ENCODE measurements around the gene SH3PXD2A.
"Not testable (repeated sequence)": the region's sequence is repeated elsewhere in the genome, so short reads cannot be mapped to it uniquely, and the experiment has no call there.

Gene SH3PXD2A

DNA sequence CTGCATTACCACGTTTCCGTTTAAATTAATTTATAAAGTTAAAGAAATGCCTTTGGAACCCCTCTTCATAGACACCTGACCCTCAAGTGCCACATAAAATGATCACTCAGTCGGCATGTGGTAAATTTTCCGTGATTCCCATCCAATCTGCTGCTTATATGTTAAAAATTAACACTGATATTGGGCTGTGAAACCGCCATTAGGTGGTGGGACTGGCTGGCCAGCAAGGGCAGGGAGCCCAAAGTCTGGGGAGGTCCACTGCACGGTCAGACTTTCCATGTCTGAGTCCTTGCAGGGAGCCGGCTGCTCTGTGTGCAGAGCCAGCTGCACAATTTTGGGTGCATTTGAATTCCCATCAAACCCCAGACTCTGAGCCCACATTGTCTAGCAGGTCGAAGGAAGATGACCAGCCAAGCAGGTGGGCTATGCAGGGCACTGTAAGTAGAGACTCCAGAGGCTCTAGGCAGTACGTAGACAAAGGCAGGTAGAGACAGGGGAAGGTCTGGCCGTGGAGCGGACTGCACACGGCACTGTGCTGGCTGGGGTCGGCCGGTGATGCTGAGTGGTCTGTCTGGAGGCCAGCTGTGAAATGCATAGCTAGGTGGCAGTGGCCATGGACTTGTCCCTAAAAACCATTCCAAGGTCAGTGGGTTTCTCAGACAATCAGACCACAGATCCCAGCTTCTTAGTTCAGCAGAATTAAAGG lies 122.9 kb downstream of the SH3PXD2A start:
- Histone ChIP-seq H3K9ac (ENCODE audit: low read length) (no peak overlapping the region), H3K27ac (ENCODE audit: low read depth, low read length) (no peak overlapping the region), H3K36me3 (ENCODE audit: control insufficient read depth, insufficient read depth, low read length) (no peaks in the 10 kb centered on the region), H3K4me1 (ENCODE audit: control insufficient read depth, insufficient read depth, low read length) (peaks cover under 1% of the 10 kb centered on the region), H3K4me3 (ENCODE audit: low read length) (no peak overlapping the region), H3K27me3 (ENCODE audit: control insufficient read depth, insufficient read depth, low read length) (no peaks in the 10 kb centered on the region)

DNA sequence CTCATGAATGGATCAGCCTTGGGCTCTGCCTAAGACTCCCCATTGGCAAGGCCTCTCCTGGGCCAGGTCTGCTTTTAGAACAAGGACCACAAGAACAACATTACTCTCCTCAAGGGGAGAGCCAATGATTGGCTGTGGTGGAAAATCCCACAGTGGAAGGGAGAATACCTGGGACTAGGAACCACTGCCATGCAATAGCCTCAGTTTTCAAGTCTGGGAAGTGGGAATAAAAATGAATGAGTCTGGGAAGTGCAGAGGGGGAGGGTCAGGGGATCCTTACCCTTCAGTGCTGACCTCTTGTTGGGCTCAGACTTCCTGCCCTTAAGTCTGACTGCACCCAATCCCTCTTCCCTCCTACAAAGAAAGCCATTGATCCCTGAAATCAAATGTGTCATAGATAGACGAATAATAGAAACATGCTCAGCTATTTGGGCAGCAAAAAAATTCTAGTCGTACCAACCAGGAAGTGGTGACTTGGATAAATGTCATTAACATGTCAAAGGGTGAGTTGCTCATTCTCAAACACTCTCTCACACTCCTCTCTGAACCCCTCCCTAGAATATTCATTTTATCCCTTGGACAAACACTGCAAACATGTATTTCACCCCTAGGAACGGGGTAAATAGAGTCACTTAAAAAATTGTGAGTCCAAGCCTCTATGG lies 123.6 kb downstream of the SH3PXD2A start:
- H3K4me1 ChIP-seq (ENCODE audit: control insufficient read depth, insufficient read depth, low read length) = peaks cover 3% of the 10 kb centered on the region
- H3K4me3 ChIP-seq (ENCODE audit: low read length) = no peak overlapping the region
- no peaks in the 10 kb centered on the region for H3K27me3 ChIP-seq (ENCODE audit: control insufficient read depth, insufficient read depth, low read length)
- H3K27ac ChIP-seq (ENCODE audit: low read depth, low read length) = no peak overlapping the region
- no peak overlapping the region for H3K9ac ChIP-seq (ENCODE audit: low read length)
- no peaks in the 10 kb centered on the region for H3K36me3 ChIP-seq (ENCODE audit: control insufficient read depth, insufficient read depth, low read length)

DNA sequence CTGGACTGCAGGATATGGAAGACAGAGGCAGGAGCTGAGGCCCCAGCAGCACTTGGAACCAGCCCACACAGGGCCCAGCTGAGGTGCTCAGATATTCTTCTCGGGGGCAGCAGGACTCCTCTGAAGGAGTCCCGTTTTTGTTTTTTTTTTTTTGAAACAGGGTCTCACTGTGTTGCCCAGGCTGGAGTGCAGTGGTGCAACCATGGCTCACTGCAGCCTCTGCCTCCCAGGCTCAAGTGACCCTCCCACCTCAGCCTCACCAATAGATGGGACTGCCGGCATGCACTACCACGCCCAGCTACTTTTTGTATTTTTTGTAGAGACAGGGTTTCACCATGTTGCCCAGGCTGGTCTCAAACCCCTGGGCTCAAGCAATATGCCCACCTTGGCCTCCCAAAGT lies 124.3 kb downstream of the SH3PXD2A start:
- H3K36me3 ChIP-seq (ENCODE audit: control insufficient read depth, insufficient read depth, low read length); H3K27ac ChIP-seq (ENCODE audit: low read depth, low read length); H3K4me1 ChIP-seq (ENCODE audit: control insufficient read depth, insufficient read depth, low read length); H3K27me3 ChIP-seq (ENCODE audit: control insufficient read depth, insufficient read depth, low read length); H3K9ac ChIP-seq (ENCODE audit: low read length); H3K4me3 ChIP-seq (ENCODE audit: low read length): not testable (repeated sequence)

DNA sequence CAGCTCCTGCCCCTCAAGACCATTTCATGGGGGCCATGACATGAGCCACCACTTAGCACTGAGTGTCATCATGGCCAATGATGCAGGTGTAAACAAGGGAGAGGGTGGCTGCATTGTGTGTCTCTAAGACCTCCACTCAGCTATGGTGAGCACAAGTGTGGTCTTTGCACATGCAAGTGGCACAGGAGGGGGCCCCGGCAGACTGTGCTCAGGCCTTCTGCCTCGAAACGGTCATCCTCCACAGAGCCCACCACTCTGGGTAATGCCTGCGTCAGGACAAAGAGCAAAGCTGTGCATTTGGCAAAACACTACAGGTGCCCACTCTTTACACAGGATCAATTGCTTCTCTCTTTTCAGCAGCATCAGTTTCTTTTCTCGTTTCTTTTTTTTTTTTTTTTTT lies 125.5 kb downstream of the SH3PXD2A start:
- Histone ChIP-seq H3K9ac (ENCODE audit: low read length) (no peak overlapping the region), H3K4me1 (ENCODE audit: control insufficient read depth, insufficient read depth, low read length) (peaks cover 3% of the 10 kb centered on the region), H3K4me3 (ENCODE audit: low read length) (no peak overlapping the region), H3K27ac (ENCODE audit: low read depth, low read length) (no peak overlapping the region), H3K27me3 (ENCODE audit: control insufficient read depth, insufficient read depth, low read length) (no peaks in the 10 kb centered on the region), H3K36me3 (ENCODE audit: control insufficient read depth, insufficient read depth, low read length) (no peaks in the 10 kb centered on the region)

DNA sequence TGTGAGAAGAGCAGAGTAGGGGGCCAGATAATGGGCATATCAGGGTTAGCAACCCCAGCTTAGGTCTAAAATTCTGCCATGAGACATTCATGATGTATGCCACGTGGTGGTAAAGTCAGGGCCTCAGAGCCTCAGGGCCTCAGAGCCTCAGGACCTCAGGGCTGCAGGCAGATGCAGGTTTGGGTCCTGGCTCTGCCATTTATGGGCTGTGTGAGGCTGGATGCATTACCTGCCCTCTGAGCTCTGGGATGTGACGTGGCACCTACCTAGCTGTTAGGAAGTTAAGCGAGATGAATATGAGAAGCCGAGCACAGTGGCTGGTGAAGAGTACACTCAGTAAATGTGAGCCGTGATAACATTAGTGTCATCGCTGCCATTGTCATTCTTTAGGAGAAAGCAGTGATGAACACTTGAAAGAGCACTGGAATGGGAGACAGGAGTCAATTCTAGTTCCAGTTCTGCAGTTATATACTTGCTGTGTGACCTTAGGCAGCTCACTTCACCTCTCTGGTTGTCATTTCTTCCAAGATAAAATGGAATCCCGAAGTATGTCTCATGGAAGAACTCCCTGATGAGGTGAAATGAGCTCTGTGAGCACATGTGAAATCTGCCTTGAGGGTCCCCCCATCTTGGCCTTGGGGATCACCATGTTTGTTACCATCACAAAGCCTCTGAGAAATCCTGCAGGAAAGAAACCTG lies 127.2 kb downstream of the SH3PXD2A start:
- Histone ChIP-seq H3K27me3 (ENCODE audit: control insufficient read depth, insufficient read depth, low read length) (no peaks in the 10 kb centered on the region), H3K36me3 (ENCODE audit: control insufficient read depth, insufficient read depth, low read length) (no peaks in the 10 kb centered on the region), H3K4me3 (ENCODE audit: low read length) (no peak overlapping the region), H3K9ac (ENCODE audit: low read length) (no peak overlapping the region), H3K27ac (ENCODE audit: low read depth, low read length) (no peak overlapping the region), H3K4me1 (ENCODE audit: control insufficient read depth, insufficient read depth, low read length) (peaks cover 3% of the 10 kb centered on the region)

DNA sequence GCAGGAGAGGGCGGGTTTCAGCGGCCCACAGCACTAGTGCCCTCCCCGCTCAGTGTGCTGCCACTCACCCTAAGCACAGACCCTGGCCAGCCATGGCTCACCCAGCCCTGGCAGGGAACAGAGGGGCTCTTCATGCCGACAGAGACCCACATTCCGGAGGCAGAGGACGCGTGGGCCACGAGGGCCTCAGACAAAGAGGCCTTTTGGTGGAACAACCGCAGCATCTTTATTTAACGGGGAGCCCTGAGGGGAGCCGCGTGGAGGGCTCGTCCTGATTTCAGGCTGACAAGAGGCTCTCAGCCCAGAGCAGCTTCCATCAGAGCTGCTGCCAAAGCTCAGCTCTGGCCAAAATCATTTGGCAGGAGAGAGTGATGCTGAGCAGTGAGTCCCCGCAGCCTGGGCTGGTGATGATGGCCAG lies 127.8 kb downstream of the SH3PXD2A start:
- no peak overlapping the region for H3K9ac ChIP-seq (ENCODE audit: low read length)
- H3K27ac ChIP-seq (ENCODE audit: low read depth, low read length) = no peak overlapping the region
- H3K27me3 ChIP-seq (ENCODE audit: control insufficient read depth, insufficient read depth, low read length) = no peaks in the 10 kb centered on the region
- no peaks in the 10 kb centered on the region for H3K36me3 ChIP-seq (ENCODE audit: control insufficient read depth, insufficient read depth, low read length)
- H3K4me3 ChIP-seq (ENCODE audit: low read length) = no peak overlapping the region
- peaks cover 3% of the 10 kb centered on the region for H3K4me1 ChIP-seq (ENCODE audit: control insufficient read depth, insufficient read depth, low read length)

DNA sequence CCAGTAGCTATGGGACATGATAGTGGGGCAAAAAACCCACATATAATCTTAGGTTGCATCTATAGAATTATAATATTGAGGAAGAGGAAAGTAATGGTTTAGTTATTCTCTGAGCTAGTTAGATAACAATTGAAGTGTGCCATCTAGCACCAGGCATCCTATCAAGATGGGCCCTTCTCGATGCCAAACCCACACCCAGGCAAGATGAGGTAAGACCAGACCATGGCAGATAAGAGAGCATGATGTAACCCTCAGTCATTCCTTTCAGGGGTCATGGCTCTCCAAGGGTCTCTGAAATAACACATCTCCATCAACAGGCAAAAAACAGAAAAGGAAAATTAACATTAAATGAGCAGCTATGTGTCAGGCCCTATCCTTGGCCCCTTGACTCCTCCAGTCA lies 128.7 kb downstream of the SH3PXD2A start:
- no peak overlapping the region for H3K9ac ChIP-seq (ENCODE audit: low read length)
- no peak overlapping the region for H3K27ac ChIP-seq (ENCODE audit: low read depth, low read length)
- H3K4me3 ChIP-seq (ENCODE audit: low read length) = no peak overlapping the region
- H3K4me1 ChIP-seq (ENCODE audit: control insufficient read depth, insufficient read depth, low read length) = peaks cover 3% of the 10 kb centered on the region
- no peaks in the 10 kb centered on the region for H3K36me3 ChIP-seq (ENCODE audit: control insufficient read depth, insufficient read depth, low read length)
- no peaks in the 10 kb centered on the region for H3K27me3 ChIP-seq (ENCODE audit: control insufficient read depth, insufficient read depth, low read length)

DNA sequence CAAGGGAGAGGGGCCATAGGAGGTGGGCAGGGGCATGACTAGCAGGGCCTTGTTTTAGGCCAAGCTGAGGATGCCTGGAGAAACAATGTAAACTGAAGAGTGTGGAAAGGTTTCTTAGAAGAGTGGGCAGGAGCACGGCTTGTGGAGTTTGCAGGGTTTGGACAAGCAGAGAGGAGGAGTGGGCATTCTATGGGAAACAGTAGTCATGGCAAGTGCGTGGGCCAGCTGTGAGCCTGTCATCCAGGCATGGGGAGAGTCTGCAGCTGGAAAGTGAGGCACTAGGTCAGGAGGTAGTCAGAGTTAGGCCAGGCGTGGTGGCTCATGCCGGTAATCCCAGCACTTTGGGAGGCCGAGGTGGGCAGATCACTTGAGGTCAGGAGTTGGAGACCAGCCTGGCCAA lies 130.1 kb downstream of the SH3PXD2A start:
- no peaks in the 10 kb centered on the region for H3K27me3 ChIP-seq (ENCODE audit: control insufficient read depth, insufficient read depth, low read length)
- no peak overlapping the region for H3K27ac ChIP-seq (ENCODE audit: low read depth, low read length)
- H3K4me1 ChIP-seq (ENCODE audit: control insufficient read depth, insufficient read depth, low read length) = peaks cover 3% of the 10 kb centered on the region
- H3K4me3 ChIP-seq (ENCODE audit: low read length) = no peak overlapping the region
- no peaks in the 10 kb centered on the region for H3K36me3 ChIP-seq (ENCODE audit: control insufficient read depth, insufficient read depth, low read length)
- H3K9ac ChIP-seq (ENCODE audit: low read length) = no peak overlapping the region

DNA sequence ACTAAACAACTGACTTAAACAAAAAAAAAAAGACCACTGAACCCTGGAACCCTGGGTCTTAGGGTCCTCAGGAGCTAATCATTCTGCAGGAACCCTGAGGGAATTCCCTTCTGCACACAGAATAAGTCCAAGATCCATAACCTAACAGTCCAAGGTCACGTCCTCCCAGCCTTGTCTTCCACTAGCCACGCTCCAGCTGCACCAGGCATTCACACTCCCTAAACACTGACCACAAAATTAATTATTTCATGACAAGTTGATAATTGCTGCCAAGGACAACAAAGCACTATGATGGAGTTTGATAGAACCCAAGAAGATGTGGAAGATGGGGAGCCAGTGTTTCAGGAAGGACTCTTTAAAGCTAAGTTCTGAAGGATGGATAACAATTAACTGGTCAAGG lies 130.6 kb downstream of the SH3PXD2A start:
- no peak overlapping the region for H3K27ac ChIP-seq (ENCODE audit: low read depth, low read length)

DNA sequence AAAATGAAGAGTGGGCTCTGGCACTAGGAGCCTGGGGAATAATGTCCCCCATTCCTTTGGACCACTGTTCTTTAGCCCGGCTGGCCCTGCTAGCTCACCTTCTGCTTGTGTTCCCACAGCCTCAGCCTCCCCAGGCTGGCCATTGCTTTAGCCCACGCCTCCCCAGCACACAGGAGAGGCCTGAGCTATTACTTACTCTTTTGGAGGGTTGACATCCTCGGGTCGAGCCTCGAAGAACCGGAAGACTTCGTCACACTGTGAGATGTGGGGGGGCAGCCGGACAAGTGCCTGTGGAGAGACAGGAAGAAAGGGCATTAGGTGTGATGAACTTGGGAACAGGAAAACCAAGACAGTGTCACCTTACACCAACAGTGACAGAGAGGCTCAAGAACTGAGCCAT lies 131.3 kb downstream of the SH3PXD2A start:
- no peak overlapping the region for H3K9ac ChIP-seq (ENCODE audit: low read length)
- H3K4me3 ChIP-seq (ENCODE audit: low read length) = no peak overlapping the region
- no peak overlapping the region for H3K27ac ChIP-seq (ENCODE audit: low read depth, low read length)
- no peaks in the 10 kb centered on the region for H3K36me3 ChIP-seq (ENCODE audit: control insufficient read depth, insufficient read depth, low read length)
- peaks cover 3% of the 10 kb centered on the region for H3K4me1 ChIP-seq (ENCODE audit: control insufficient read depth, insufficient read depth, low read length)
- no peaks in the 10 kb centered on the region for H3K27me3 ChIP-seq (ENCODE audit: control insufficient read depth, insufficient read depth, low read length)

More for the DNA sequence above, 130.6 kb downstream of the SH3PXD2A start:
- Histone ChIP-seq H3K36me3 (ENCODE audit: control insufficient read depth, insufficient read depth, low read length) (no peaks in the 10 kb centered on the region), H3K4me3 (ENCODE audit: low read length) (no peak overlapping the region), H3K9ac (ENCODE audit: low read length) (no peak overlapping the region), H3K4me1 (ENCODE audit: control insufficient read depth, insufficient read depth, low read length) (peaks cover 3% of the 10 kb centered on the region), H3K27me3 (ENCODE audit: control insufficient read depth, insufficient read depth, low read length) (no peaks in the 10 kb centered on the region)

DNA sequence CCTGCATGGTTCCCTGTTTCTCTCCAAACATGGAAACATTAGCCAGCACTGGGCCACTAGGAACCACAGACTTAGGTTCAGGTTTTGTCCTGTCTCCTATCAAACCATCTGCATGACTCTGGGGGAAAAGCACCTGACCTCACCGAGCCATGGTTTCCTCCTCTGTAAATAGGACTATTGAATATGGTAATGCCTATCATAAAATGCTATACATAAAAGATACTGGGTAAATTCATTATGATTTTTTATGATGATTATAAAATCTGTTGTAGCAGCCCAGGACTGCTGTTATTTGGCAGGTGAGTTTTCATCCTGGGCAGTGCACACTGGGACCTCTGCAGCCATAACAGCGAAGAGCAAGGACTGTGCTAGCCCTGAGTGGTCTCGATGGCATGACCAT lies 131.8 kb downstream of the SH3PXD2A start:
- Histone ChIP-seq H3K4me3 (ENCODE audit: low read length) (no peak overlapping the region), H3K27me3 (ENCODE audit: control insufficient read depth, insufficient read depth, low read length) (no peaks in the 10 kb centered on the region), H3K36me3 (ENCODE audit: control insufficient read depth, insufficient read depth, low read length) (no peaks in the 10 kb centered on the region), H3K9ac (ENCODE audit: low read length) (no peak overlapping the region), H3K4me1 (ENCODE audit: control insufficient read depth, insufficient read depth, low read length) (peaks cover 3% of the 10 kb centered on the region), H3K27ac (ENCODE audit: low read depth, low read length) (no peak overlapping the region)

DNA sequence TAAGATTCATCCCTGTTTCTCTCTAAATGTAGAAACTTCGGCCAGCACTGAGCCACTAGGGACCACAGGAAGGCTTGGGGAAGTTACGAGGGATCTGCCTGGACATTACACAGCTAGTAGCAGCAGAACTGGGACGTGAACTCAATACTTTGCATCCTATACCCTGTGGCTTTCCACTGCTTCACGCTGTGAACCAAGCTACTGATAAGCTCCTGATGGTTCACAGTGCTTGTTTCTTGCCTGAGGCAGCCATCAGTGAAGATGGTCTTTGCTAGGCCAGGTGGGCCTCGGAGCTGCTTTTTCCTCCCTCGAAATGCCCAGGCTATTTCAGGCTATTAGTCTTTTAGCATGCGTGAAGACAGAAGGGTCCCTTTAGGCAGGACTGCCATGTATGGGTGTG lies 132.7 kb downstream of the SH3PXD2A start:
- Histone ChIP-seq H3K27ac (ENCODE audit: low read depth, low read length) (no peak overlapping the region), H3K9ac (ENCODE audit: low read length) (no peak overlapping the region), H3K4me3 (ENCODE audit: low read length) (no peak overlapping the region), H3K36me3 (ENCODE audit: control insufficient read depth, insufficient read depth, low read length) (no peaks in the 10 kb centered on the region), H3K4me1 (ENCODE audit: control insufficient read depth, insufficient read depth, low read length) (peaks cover 3% of the 10 kb centered on the region), H3K27me3 (ENCODE audit: control insufficient read depth, insufficient read depth, low read length) (no peaks in the 10 kb centered on the region)

Data from rectal smooth muscle tissue (tissue), 1 donor.